ENCODE measurements around the gene PICK1.

PICK1 gene

GRCh38 chr22:38122616-38123015, 65.4 kb downstream of the PICK1 start:
- Histone ChIP-seq H3K27ac (no peak overlapping the region), H3K4me3 (ENCODE audit: low read depth in 1 of 2, low read length in 1 of 2) (no peak overlapping the region), H3K27me3 (no peaks in the 10 kb centered on the region), H3K9me3 (no peaks in the 10 kb centered on the region), H3K4me1 (ENCODE audit: control insufficient read depth in 1 of 2, insufficient read depth in 1 of 2, low read depth in 1 of 2, low read length in 1 of 2) (no peaks in the 10 kb centered on the region), H3K36me3 (peaks cover 14% of the 10 kb centered on the region)
- TF ChIP-seq, protein P1, sequence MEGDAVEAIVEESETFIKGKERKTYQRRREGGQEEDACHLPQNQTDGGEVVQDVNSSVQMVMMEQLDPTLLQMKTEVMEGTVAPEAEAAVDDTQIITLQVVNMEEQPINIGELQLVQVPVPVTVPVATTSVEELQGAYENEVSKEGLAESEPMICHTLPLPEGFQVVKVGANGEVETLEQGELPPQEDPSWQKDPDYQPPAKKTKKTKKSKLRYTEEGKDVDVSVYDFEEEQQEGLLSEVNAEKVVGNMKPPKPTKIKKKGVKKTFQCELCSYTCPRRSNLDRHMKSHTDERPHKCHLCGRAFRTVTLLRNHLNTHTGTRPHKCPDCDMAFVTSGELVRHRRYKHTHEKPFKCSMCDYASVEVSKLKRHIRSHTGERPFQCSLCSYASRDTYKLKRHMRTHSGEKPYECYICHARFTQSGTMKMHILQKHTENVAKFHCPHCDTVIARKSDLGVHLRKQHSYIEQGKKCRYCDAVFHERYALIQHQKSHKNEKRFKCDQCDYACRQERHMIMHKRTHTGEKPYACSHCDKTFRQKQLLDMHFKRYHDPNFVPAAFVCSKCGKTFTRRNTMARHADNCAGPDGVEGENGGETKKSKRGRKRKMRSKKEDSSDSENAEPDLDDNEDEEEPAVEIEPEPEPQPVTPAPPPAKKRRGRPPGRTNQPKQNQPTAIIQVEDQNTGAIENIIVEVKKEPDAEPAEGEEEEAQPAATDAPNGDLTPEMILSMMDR (IDR thresholded peaks at IDR 0.05), result no peak

- Histone ChIP-seq H3K36me3 (peaks cover 14% of the 10 kb centered on the region), H3K27ac (no peak overlapping the region), H3K9me3 (no peaks in the 10 kb centered on the region), H3K4me1 (ENCODE audit: control insufficient read depth in 1 of 2, insufficient read depth in 1 of 2, low read depth in 1 of 2, low read length in 1 of 2) (no peaks in the 10 kb centered on the region), H3K27me3 (no peaks in the 10 kb centered on the region), H3K4me3 (ENCODE audit: low read depth in 1 of 2, low read length in 1 of 2) (no peak overlapping the region)
- TF ChIP-seq, protein P1 (IDR thresholded peaks at IDR 0.05), result no peak
These were observed 67.2 kb downstream of the PICK1 start for GRCh38 chr22:38124236-38124974.

- Histone ChIP-seq H3K4me3 (ENCODE audit: low read depth in 1 of 2, low read length in 1 of 2) (no peak overlapping the region), H3K9me3 (no peaks in the 10 kb centered on the region), H3K4me1 (ENCODE audit: control insufficient read depth in 1 of 2, insufficient read depth in 1 of 2, low read depth in 1 of 2, low read length in 1 of 2) (no peaks in the 10 kb centered on the region), H3K36me3 (peaks cover 14% of the 10 kb centered on the region), H3K27me3 (no peaks in the 10 kb centered on the region), H3K27ac (no peak overlapping the region)
- TF ChIP-seq, protein P1 (IDR thresholded peaks at IDR 0.05), result no peak
These were observed 67.9 kb downstream of the PICK1 start for GRCh38 chr22:38125038-38125610.

All from neutrophil (primary cell).